Measurements from ENCODE around the gene CDC26. TPM values are rescaled to one million over a fixed set of nuclear protein-coding genes. Genes with fewer than 3 reads are reported as not detected.

Gene CDC26
- total RNA-seq, 1 experiment from 2014 or later, result 25.4 TPM

- Histone ChIP-seq H3K27ac (ENCODE audit: low read depth, low read length, poor library complexity, severe bottlenecking) (no peak overlapping the region), H3K4me3 (ENCODE audit: low read depth, low read length, poor library complexity, severe bottlenecking) (no peak overlapping the region), H3K36me3 (ENCODE audit: insufficient read depth, low read length, poor library complexity, severe bottlenecking) (no peaks in the 10 kb centered on the region), H3K4me1 (ENCODE audit: insufficient read depth, low read length, poor library complexity, severe bottlenecking) (no peaks in the 10 kb centered on the region), H3K9me3 (ENCODE audit: low read depth, low read length, poor library complexity, severe bottlenecking) (no peaks in the 10 kb centered on the region), H3K27me3 (replicated peaks; ENCODE audit: insufficient read depth, low read depth, low read length, poor library complexity) (no peaks in the 10 kb centered on the region)
- POLR2A ChIA-PET (ENCODE audit: low non-redundant PET), result no interaction called here
- no TSS peak for BruUV-seq (replicated peaks)
- CTCF ChIA-PET, result no interaction called here
- DNase-seq (ENCODE audit: low spot score), result no peak
- intact Hi-C loops (cut with micrococcal nuclease; ENCODE audit: unreplicated experiment), result loop anchor here (10.0 kb wide), 1 partner anchor 105 kb away; the partner anchor contains the start of gene ALAD
- TF ChIP-seq CTCF (conservative IDR thresholded peaks at IDR 0.05; ENCODE audit: low read depth, low read length) (no peak), EZH2 (IDR thresholded peaks at IDR 0.05; ENCODE audit: borderline replicate concordance, low read depth, low read length, poor library complexity, severe bottlenecking) (no peak)
Observed at GRCh38 chr9:113299800-113300292, 24.5 kb upstream of the CDC26 start.

- intact Hi-C loops (cut with micrococcal nuclease; ENCODE audit: unreplicated experiment), result no loop called here
- DNase-seq (ENCODE audit: low spot score), result no peak
- Histone ChIP-seq H3K9me3 (ENCODE audit: low read depth, low read length, poor library complexity, severe bottlenecking) (no peaks in the 10 kb centered on the region), H3K4me1 (ENCODE audit: insufficient read depth, low read length, poor library complexity, severe bottlenecking) (no peaks in the 10 kb centered on the region), H3K4me3 (ENCODE audit: low read depth, low read length, poor library complexity, severe bottlenecking) (no peak overlapping the region), H3K27ac (ENCODE audit: low read depth, low read length, poor library complexity, severe bottlenecking) (no peak overlapping the region), H3K27me3 (replicated peaks; ENCODE audit: insufficient read depth, low read depth, low read length, poor library complexity) (no peaks in the 10 kb centered on the region), H3K36me3 (ENCODE audit: insufficient read depth, low read length, poor library complexity, severe bottlenecking) (no peaks in the 10 kb centered on the region)
- ChIA-PET CTCF (no interaction called here), POLR2A (ENCODE audit: low non-redundant PET) (no interaction called here)
- TF ChIP-seq EZH2 (IDR thresholded peaks at IDR 0.05; ENCODE audit: borderline replicate concordance, low read depth, low read length, poor library complexity, severe bottlenecking) (no peak), CTCF (conservative IDR thresholded peaks at IDR 0.05; ENCODE audit: low read depth, low read length) (no peak)
- no TSS peak for BruUV-seq (replicated peaks)
Observed at GRCh38 chr9:113298924-113299770, 23.8 kb upstream of the CDC26 start.

GRCh38 chr9:113298311-113298710 is 22.9 kb upstream of the CDC26 start:
- intact Hi-C loops (cut with micrococcal nuclease; ENCODE audit: unreplicated experiment), result no loop called here
- POLR2A ChIA-PET (ENCODE audit: low non-redundant PET), result no interaction called here
- Histone ChIP-seq H3K36me3 (ENCODE audit: insufficient read depth, low read length, poor library complexity, severe bottlenecking) (peaks cover 2% of the 10 kb centered on the region), H3K4me1 (ENCODE audit: insufficient read depth, low read length, poor library complexity, severe bottlenecking) (no peaks in the 10 kb centered on the region), H3K27me3 (replicated peaks; ENCODE audit: insufficient read depth, low read depth, low read length, poor library complexity) (no peaks in the 10 kb centered on the region), H3K27ac (ENCODE audit: low read depth, low read length, poor library complexity, severe bottlenecking) (no peak overlapping the region), H3K4me3 (ENCODE audit: low read depth, low read length, poor library complexity, severe bottlenecking) (no peak overlapping the region), H3K9me3 (ENCODE audit: low read depth, low read length, poor library complexity, severe bottlenecking) (no peaks in the 10 kb centered on the region)
- CTCF ChIA-PET, result no interaction called here
- BruUV-seq (replicated peaks), result no TSS peak
- TF ChIP-seq EZH2 (IDR thresholded peaks at IDR 0.05; ENCODE audit: borderline replicate concordance, low read depth, low read length, poor library complexity, severe bottlenecking), result no peak
- no peak for DNase-seq (ENCODE audit: low spot score)

Measured in A673 (cell line).